Smooth muscle cell (in vitro differentiated cells): ENCODE data around the gene CLRN2. TPM values are rescaled to one million over a fixed set of nuclear protein-coding genes. Genes with fewer than 3 reads are reported as not detected.

Source experiments
- DNase-seq: peaks from one replicate; lab custom pipeline; 2025; ENCODE audit not compliant: unreplicated experiment; lab: John Stamatoyannopoulos, UW
- H2AFZ ChIP-seq: fragments of 200-600 bp; sonication (generic); 2 replicates; pipeline ENCODE4 v1.6.0; 2016; ENCODE audit warnings: antibody characterized with exemption, low read depth, mild to moderate bottlenecking
- H3F3A ChIP-seq: fragments of 200-600 bp; sonication (generic); 2 replicates; pipeline ENCODE4 v1.6.0; 2017; ENCODE audit warnings: antibody characterized with exemption, low read depth
- H3K27ac ChIP-seq: fragments of 200-600 bp; sonication (generic); 2 replicates; pipeline ENCODE4 v1.5.1; 2016; ENCODE audit warnings: low read depth, mild to moderate bottlenecking
- H3K27me3 ChIP-seq: fragments of 200-600 bp; sonication (generic); 2 replicates; pipeline ENCODE4 v1.6.1; 2016; ENCODE audit warnings: low read depth, mild to moderate bottlenecking
- H3K36me3 ChIP-seq: fragments of 200-600 bp; sonication (generic); 2 replicates; pipeline ENCODE4 v1.5.1; 2016; ENCODE audit warnings: low read depth
- H3K4me1 ChIP-seq: fragments of 200-600 bp; sonication (generic); 2 replicates; pipeline ENCODE4 v1.5.1; 2016; ENCODE audit warnings: low read depth
- H3K4me2 ChIP-seq: fragments of 200-600 bp; sonication (generic); 2 replicates; pipeline ENCODE4 v1.6.0; 2016; ENCODE audit warnings: mild to moderate bottlenecking
- H3K4me3 ChIP-seq: fragments of 200-600 bp; sonication (generic); 2 replicates; pipeline ENCODE4 v1.5.1; 2016; ENCODE audit warnings: mild to moderate bottlenecking
- H3K79me2 ChIP-seq: fragments of 200-600 bp; sonication (generic); 2 replicates; pipeline ENCODE4 v1.6.0; 2016; ENCODE audit warnings: low read depth, mild to moderate bottlenecking
- H3K9ac ChIP-seq: fragments of 200-600 bp; sonication (generic); 2 replicates; pipeline ENCODE4 v1.6.0; 2016; ENCODE audit warnings: low read depth
- H3K9me3 ChIP-seq: fragments of 200-600 bp; sonication (generic); replicated peaks from 2 replicates; pipeline ENCODE4 v1.5.1; 2016; ENCODE audit warnings: low read depth
- H4K20me1 ChIP-seq: fragments of 200-600 bp; sonication (generic); 2 replicates; pipeline ENCODE4 v1.6.0; 2016; ENCODE audit warnings: low read depth
- WGBS: methylation state at CpG from one replicate; pipeline ENCODE4 v1.1.7; 2016; ENCODE audit warnings: low lambda C conversion rate; 5-methylcytosine and 5-hydroxymethylcytosine counted together
- polyA plus RNA-seq: library from polyadenylated mRNA; unstranded; fragments of >200 nt; fragmentation: Nextera tagmentation; extraction: Ambion mirVana; gene quantifications from 2 replicates; pipeline ENCODE4 v1.2.1, GENCODE V29; 2016
- total RNA-seq: library from RNA; depleted of rRNA; stranded (reverse); fragments of >200 nt; gene quantifications from 2 replicates; pipeline ENCODE4 v1.2.3, GENCODE V29; 2014
- TF ChIP-seq, protein P1 (sequence below): fragments of 200-600 bp; sonication (generic); IDR thresholded peaks from 2 replicates; pipeline ENCODE4 v1.5.1; 2017; ENCODE audit warnings: borderline replicate concordance, mild to moderate bottlenecking, antibody characterized with exemption; ENCODE audit not compliant: insufficient read depth, poor library complexity, severe bottlenecking

Gene CLRN2
- total and polyA plus RNA-seq, 2 experiments from 2014 or later = not detected

DNA sequence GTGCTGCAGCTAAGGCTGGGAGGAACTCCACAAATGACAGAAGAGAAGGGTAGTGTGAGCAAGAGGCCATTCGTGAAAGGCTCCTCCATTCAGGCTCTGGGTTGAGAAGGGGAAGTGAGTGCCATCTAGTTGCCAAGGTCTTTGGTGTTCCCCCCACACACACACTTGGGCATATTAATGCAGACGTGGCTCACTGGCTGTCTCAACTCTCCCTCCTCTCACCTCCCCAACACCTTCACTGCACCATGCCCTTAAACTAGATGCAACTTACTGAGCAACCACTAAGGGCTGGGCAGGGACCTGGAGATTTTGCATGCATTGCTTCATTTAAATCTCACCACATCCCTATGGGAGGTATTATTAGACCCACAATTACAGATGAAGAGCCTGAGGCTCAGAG, 8.7 kb downstream of the CLRN2 start:
- Histone ChIP-seq H3K4me1 (no peaks in the 10 kb centered on the region), H3K9me3 (no peaks in the 10 kb centered on the region), H3K79me2 (no peaks in the 10 kb centered on the region), H3K36me3 (no peaks in the 10 kb centered on the region), H4K20me1 (no peaks in the 10 kb centered on the region), H3K4me2 (no peak overlapping the region), H2AFZ (no peak overlapping the region), H3K9ac (no peak overlapping the region), H3F3A (no peaks in the 10 kb centered on the region), H3K27ac (no peak overlapping the region), H3K4me3 (no peak overlapping the region), H3K27me3 (peaks cover 17% of the 10 kb centered on the region)
- WGBS = 56% methylated on average over 2 of the region's 2 CpGs
- TF ChIP-seq, protein P1, sequence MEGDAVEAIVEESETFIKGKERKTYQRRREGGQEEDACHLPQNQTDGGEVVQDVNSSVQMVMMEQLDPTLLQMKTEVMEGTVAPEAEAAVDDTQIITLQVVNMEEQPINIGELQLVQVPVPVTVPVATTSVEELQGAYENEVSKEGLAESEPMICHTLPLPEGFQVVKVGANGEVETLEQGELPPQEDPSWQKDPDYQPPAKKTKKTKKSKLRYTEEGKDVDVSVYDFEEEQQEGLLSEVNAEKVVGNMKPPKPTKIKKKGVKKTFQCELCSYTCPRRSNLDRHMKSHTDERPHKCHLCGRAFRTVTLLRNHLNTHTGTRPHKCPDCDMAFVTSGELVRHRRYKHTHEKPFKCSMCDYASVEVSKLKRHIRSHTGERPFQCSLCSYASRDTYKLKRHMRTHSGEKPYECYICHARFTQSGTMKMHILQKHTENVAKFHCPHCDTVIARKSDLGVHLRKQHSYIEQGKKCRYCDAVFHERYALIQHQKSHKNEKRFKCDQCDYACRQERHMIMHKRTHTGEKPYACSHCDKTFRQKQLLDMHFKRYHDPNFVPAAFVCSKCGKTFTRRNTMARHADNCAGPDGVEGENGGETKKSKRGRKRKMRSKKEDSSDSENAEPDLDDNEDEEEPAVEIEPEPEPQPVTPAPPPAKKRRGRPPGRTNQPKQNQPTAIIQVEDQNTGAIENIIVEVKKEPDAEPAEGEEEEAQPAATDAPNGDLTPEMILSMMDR = no peak
- no peak for DNase-seq

DNA sequence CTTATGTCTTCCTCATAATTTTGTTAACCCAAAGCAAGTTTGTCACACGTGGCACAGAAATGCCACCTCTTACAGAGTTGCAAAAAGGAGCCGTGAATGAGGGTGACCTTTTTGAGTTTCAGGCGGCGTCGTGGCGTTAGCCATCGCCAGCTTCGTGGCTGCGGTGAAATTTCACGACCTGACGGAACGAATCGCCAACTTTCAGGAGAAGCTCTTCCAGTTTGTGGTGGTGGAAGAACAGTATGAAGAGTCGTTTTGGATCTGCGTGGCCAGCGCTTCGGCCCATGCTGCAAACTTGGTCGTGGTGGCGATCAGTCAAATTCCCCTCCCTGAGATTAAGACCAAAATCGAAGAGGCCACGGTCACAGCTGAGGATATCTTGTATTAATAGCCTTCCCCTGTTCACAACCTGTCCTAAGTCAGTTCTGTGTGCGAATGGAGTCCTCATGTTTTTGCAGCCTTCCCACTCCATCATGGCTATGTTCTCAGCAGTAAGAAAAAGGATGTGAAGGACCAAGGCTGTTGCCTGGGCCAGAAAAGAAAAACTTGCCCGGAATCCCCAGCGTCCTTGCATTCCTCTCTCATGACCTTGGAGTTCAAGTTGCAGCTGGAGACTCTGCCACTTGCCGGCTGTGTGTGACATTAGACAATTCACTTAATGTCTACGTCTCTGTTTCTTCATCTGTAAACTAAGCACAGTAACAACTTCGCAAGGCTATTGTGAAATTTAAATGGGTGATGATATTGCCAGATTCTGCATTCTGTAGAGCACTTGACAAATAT, 11.9 kb downstream of the CLRN2 start:
- Histone ChIP-seq H3K4me1 (no peaks in the 10 kb centered on the region), H3K9ac (no peak overlapping the region), H3K36me3 (no peaks in the 10 kb centered on the region), H3K27ac (no peak overlapping the region), H3K4me3 (no peak overlapping the region), H3K27me3 (peaks cover 17% of the 10 kb centered on the region), H3K4me2 (no peak overlapping the region), H3F3A (no peaks in the 10 kb centered on the region), H3K9me3 (no peaks in the 10 kb centered on the region), H3K79me2 (no peaks in the 10 kb centered on the region), H4K20me1 (no peaks in the 10 kb centered on the region), H2AFZ (no peak overlapping the region)
- TF ChIP-seq, protein P1 = no peak
- WGBS = 91% methylated on average over 27 of the region's 27 CpGs
- DNase-seq = no peak

DNA sequence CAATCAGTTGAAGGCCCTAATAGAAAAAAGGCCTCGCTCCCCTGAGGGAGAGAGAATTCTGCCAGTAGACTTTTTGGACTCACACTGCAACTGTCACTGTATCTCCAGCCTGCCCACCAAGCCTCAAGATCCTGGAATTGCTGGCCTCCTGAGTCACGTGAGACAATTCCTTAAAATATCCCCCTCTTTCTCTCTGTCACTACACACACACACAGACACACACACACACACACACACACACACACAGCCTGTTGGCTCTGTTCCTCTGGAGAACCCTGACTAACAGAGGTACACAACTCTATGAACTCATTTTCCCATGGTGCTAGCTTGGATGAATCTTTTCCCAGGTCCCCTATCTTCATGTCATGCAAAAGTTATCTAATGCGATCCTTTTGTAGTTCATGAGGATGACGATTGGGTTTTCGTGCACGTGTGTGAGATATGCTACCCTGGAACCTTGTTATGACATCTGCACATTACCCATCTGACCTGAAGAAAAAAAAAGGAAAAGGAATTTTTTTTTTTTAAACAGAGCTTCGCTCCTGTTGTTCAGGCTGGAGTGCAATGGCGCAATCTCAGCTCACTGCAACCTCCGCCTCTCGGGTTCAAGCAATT, 13.7 kb downstream of the CLRN2 start:
- TF ChIP-seq, protein P1 = no peak
- no peak for DNase-seq
- Histone ChIP-seq H3K27me3 (peaks cover 17% of the 10 kb centered on the region), H3K79me2 (no peaks in the 10 kb centered on the region), H3K9me3 (no peaks in the 10 kb centered on the region), H3K36me3 (no peaks in the 10 kb centered on the region), H4K20me1 (no peaks in the 10 kb centered on the region), H2AFZ (no peak overlapping the region), H3K9ac (no peak overlapping the region), H3K4me1 (no peaks in the 10 kb centered on the region), H3F3A (no peaks in the 10 kb centered on the region), H3K27ac (no peak overlapping the region), H3K4me3 (no peak overlapping the region), H3K4me2 (no peak overlapping the region)
- 91% methylated on average over 10 of the region's 10 CpGs for WGBS
